H1 (cell line): ENCODE measurements around the gene LRCH1. TPM values are rescaled to one million over a fixed set of nuclear protein-coding genes. Genes with fewer than 3 reads are reported as not detected.

Experiments
- BACH1 ChIP-seq: IDR thresholded peaks from 2 replicates; pipeline ENCODE4 v1.6.1; 2012; ENCODE audit warnings: low read length, improper control_type of control experiment
- HDAC6 ChIP-seq: IDR thresholded peaks from one replicate; pipeline ENCODE4 v1.7.1; 2012; ENCODE audit warnings: low read depth, mild to moderate bottlenecking, inconsistent platforms, low read length, moderate library complexity
- MAFK ChIP-seq: IDR thresholded peaks from 2 replicates; pipeline ENCODE4 v1.6.1; 2012; ENCODE audit warnings: low read depth, mild to moderate bottlenecking, improper control_type of control experiment, low read length
- NANOG ChIP-seq: IDR thresholded peaks from 2 replicates; pipeline ENCODE4 v1.6.1; 2011; ENCODE audit warnings: low read length, low read depth, mild to moderate bottlenecking, inconsistent platforms; ENCODE audit not compliant: insufficient read depth, poor library complexity, severe bottlenecking
- RBBP5 ChIP-seq: IDR thresholded peaks from 2 replicates; pipeline ENCODE4 v1.7.1; 2012; ENCODE audit warnings: low read depth, mild to moderate bottlenecking, inconsistent platforms, low read length, moderate library complexity, borderline replicate concordance
- RXRA ChIP-seq: IDR thresholded peaks from 2 replicates; pipeline ENCODE4 v1.6.1; 2011; ENCODE audit warnings: low read depth, mild to moderate bottlenecking, low read length, moderate library complexity; ENCODE audit not compliant: insufficient read depth
- TBP ChIP-seq: IDR thresholded peaks from 2 replicates; pipeline ENCODE4 v1.6.1; 2011; ENCODE audit warnings: low read depth, low read length, improper control_type of control experiment
- polyA plus RNA-seq, 7 experiments: library from polyadenylated mRNA; depleted of rRNA in 3 of 7; stranded (reverse) in 5 of 7; unstranded in 2 of 7; fragments of >200 nt in 5 of 7; fragments of 200-250 nt in 2 of 7; gene quantifications; 1 replicate in 5 of 7; 2 replicates in 1 of 7; 4 replicates in 1 of 7; pipeline versions ENCODE4 v1.2.1 to v1.2.3, GENCODE V29; 2011 to 2013; ENCODE audit warnings: missing spikeins in 2 of 7, mixed read lengths in 2 of 7
- total RNA-seq: library from RNA; stranded (reverse); fragmentation: NEBNext Ultra II Directional; extraction: Animal tissue kit (Norgen Biotek cat#: 25700); gene quantifications from 2 replicates; pipeline ENCODE4 v1.2.1, GENCODE V29; 2021
- TF ChIP-seq, protein P1 (sequence below): IDR thresholded peaks from 2 replicates; pipeline ENCODE4 v1.6.1; 2012; ENCODE audit warnings: inconsistent platforms

Gene LRCH1
- total and polyA plus RNA-seq, 2 of the 8 experiments (the other 6 are each of a cell fraction or from before 2014, with no cell fraction given) = 3.0 to 10.1 TPM

DNA sequence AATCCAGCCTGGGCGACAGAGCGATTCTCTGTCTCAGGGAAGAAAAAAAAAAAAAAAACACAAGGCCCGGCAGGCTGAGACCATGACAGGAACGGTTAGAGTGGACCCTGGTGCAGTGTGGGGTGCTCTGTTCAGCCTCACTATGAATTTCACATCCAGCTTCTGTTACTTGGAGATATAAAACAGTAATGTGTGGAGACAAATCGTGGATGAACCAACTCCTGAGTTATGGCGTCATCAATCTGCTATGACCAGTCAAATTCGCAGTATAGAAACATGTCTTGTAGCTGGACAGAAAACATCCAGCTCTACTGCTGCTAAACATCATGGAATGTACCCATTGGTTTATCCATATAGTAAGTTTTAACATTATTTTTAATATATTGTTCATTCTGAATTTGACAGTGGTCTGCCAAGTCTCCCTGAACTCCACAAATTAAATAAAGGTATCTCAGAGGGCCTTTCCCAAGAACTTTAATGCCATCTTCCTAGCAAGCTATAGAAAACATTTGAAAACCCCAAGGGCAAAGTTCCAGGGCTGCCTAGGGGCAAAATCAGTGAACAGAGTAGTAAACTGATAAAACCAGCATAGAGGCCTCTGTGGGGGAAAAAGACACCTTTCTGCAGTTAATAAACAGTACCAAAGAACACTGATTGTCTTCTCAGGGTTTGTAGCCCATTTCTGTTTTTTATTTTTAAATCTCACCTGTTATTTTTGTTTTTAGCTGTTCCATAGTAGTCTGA lies 75.8 kb downstream of the LRCH1 start (continued):
- TF ChIP-seq RXRA (no peak), TBP (no peak), MAFK (no peak), NANOG (no peak), RBBP5 (no peak), BACH1 (no peak), HDAC6 (no peak)
- TF ChIP-seq, protein P1, sequence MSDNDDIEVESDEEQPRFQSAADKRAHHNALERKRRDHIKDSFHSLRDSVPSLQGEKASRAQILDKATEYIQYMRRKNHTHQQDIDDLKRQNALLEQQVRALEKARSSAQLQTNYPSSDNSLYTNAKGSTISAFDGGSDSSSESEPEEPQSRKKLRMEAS = no peak
